GM18499 (cell line): ENCODE results near the gene USP6NL.
"Not testable (repeated sequence)": the region's sequence is repeated elsewhere in the genome, so short reads cannot be mapped to it uniquely, and the experiment has no call there.

Experiments
- ATAC-seq: cut with Tn5 transposase; IDR thresholded peaks from one replicate; pipeline ENCODE4 v1.9.1; 2021; ENCODE audit warnings: moderate number of reproducible peaks; ENCODE audit not compliant: insufficient read depth, unreplicated experiment

USP6NL gene

DNA sequence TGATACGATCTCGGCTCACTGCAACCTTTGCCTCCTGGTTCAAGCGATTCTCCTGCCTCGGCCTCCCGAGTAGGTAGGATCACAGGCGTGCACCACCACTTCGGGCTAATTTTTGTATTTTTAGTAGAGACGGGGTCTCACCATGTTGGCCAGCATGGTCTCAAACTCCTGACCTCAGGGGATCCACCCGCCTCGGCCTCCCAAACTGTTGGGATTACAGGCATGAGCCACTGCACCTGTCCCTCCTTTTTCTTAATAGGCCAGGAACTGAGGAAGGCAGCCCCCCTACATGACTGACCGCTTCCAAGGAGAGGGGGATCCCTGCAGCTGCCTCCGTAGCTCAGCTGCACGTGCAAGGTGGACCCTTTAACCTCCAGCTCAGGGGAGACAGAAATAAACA is 175.0 kb downstream of the USP6NL start:
- ATAC-seq: not testable (repeated sequence)

DNA sequence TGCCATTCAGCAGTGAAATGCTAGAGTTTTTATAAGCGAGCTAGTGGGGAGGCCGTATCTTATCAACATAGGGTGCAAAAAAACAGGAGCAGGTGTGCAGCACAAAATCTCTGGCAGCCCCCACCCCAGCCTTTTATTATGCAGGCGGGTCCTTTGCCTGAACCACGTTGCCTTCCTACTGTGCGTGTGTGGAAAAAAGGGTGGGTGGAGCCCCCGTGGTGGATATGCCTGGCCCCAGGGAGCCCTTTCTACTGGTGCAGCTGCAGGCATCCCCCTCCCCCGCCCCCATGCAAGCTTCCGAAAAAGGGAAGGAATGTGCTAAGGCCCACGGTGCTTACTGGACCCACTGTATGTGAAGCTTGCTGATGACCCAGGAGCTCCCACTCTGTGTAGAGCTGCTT is 175.9 kb downstream of the USP6NL start:
- ATAC-seq: no peak

DNA sequence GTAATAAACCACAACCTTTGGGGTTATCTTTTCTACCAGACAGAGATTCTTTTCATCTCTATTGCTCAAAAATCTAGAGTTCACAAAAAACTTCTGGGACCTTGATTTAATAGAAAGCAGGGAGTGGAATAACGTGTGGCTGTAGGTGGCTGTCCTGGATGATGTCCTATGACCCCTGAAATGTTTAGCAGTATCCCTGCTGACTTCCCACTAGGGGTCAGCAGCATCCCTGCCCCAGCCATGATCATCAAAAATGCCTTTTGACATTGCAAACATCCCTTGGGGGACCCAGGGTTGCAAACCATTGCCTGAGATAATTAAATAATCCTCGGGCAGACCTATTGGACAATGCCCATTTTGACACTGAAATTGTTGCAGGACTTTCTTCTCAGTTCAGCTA is 177.1 kb downstream of the USP6NL start:
- no peak for ATAC-seq

DNA sequence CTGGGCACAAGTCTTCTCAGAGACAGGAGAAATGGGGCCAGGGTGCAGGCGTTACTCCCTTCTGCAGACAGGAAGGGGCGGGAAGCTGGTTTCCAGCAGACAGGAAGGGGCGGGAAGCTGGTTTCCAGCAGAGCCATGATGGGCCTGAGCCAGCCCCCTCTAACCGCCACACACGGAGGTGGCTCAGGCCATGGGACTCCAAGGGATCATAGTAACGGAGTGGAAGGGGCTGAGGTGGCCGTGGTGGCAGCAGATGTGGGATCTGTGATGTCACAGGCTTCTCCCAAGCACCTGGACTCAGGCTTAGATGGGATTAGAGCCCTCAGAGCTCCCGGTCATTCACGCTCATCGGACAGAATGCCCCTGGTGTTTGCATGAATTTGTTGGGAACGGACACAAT is 177.8 kb downstream of the USP6NL start:
- ATAC-seq: no peak

DNA sequence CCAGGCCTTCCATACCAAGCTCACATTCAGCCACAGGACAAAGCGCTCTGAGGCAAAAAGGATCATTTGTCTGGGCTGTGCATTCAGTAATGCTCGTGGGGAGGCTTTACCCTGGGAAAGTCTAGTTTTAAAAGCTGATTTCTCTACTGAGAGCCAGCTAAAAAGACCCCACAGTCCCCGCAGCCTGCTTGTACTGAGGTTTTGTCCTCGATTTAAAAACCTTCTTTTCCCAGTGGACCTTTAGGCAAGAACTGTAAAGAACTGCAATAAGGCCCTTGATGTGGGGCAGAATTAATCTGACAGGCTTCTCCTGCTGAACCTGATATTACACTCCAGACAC is 180.3 kb downstream of the USP6NL start:
- no peak for ATAC-seq

DNA sequence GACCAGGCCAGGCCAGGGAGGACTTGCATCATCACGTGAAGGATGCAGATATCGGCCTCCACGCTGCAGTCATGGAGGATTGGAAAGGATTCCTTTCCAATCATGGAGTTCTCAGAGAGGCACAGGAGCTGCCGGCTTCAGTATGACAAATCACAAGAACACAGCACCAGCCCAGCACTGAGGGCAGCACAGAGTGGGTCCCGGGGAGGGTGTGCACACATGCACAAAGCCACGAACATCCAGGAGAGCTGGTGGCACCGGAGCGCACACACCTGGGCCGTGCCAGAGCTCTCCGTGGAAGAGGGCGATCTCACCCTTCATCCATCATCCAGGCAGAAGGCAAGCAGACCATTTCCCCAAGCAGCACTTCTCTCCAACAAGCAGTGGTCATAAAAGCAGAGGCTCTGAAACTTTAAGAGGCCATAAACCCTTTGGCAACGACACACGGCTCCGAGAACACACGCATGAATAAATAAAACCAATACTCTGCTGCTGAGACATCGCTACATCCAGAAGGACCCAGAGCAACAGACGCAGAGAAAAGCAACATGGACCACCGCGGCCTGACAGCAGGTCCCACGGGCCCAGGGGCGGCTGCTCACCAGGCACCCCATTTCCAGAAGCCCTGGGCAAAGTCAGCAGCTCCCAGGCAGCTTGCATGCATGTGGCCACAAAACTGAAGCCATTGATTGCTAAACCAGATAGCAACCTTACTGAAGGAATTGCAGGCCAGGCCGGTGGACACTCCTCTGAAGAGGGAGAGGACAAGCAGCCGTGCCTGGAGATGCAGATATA is 180.8 kb downstream of the USP6NL start:
- no peak for ATAC-seq

DNA sequence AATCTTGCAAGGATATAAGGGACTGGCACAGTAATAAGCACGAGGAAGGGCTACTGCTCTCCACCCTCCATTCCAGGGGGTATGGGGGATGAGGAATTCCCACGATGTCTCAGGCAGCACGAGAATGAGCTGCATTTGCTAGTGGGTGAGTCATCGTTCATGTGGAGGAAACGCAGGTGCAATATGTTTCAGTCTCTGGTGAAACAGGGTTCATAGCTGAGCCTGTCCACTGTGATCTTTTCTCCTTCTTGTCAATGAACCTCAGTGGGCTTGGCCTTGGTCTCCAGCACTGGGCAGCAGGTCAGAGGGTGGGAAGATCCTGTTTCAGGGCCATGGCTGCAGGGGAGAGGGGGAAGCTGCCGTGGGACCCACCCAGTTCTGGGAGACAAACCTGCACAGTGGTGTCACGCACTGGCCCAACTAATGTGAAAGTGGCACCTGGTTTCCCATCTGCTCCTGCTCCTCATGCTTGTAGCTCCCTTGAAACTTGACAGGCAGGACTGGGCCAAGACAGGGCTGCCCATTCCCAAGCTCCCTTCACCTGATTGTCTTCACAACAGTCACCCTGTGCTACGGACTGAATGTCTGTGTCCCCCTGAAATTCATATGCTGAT is 181.9 kb downstream of the USP6NL start:
- ATAC-seq: no peak

DNA sequence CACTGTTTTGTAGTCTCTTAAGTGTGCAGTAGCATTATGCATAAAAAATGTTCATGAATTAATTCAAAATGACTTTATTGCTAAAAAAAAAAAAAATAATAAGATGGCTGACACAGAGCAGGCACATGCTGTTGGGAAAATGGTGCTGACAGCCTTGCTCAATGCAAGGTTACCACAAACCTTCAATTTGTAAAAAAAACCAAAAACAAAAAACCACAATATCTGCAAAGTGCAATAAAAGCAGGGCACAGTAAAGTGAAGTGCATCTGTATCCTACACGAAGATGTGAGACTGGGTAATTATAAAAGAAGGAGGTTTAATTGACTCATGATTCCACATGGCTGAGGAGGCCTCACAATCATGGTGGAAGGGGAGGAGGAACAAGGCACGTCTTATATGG is 185.8 kb downstream of the USP6NL start:
- ATAC-seq: no peak

DNA sequence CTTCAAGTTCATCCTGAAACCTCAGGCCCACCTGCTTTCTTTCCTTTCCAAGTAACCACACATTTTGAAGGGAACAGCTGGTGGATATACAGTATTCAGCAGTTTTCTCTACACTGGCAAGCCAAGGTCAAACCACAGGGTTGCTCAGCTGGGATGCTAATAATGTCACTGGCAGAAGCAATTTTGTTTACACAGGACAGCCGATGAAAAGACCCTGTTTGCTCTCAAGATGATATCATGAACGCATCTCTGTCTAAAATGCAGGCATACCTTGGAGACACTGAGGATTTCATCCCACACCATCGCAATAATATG is 186.2 kb downstream of the USP6NL start:
- ATAC-seq: no peak

DNA sequence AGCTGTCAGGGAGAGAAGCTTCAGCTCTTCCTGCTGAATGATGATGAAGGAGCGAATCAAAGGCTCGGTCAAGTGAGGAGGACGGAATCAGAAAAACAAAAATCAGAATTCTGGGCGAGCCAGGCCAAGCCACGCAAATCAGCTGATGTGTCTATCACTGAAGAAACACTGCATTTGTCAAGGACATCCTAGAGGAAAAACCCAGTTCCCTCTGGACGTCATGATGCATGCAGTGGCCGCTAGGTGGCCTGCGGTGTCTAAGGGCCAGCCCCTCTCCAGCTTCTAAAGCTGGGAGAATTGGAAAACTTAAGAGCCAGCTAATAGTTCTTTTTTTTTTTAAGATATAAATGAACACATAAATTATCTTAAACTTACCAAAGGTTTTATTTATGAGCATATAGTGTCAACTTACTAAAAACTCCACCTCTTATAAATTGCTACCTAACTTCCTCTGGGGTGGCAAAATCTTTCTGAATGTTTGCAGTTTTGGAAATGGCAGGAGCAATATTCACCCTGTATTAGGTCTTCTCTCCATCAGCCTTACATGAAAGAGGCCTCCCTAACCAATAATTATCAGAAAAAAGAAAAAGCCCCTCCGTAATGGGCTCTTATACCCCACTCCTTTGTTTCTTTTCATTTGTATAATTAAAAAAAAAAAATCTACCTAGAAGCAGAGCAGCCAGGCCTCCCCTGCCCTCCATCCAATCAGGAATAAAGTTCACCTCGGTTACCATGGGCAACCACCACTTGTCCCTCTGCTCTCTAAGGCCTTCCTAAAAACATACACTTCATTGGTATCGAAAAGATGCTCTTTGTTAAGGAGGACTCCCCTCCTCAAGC is 186.8 kb downstream of the USP6NL start:
- ATAC-seq: no peak

DNA sequence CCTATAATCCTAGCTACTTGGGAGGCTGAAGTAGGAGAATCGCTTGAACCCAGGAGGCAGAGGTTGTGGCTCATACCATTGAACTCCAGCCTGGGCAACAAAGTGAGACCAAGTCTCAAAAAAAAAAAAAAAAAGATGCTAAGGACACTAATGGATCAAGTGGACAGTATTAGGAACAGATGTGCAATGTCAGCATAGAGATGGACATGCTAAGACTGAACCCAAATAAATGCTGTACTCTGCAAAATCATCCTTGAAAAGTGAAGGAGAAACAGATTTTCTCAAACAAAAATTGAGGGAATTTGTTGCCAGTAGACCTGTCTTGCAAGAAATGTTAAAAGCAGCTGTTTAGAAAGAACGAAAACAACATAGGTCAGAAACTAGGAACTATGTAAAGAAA is 194.5 kb downstream of the USP6NL start:
- ATAC-seq: no peak

DNA sequence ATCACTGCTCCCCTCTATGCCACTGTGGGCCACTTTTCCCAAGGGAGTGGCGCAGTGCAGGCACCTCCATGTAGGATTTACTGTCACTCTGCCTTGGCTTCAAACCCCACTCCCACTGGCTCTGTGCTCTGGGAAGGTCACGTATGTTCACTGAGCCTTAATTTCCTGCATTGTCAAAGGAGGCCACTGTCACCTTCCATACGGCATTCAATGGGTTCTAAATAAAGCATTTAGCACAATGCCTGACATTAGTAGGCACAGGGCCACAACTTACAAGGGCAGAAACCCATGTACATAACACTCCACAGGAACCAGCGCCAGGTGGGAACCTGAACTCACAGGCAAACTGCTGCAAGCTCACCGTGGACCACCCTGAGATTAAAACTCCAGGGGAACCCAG is 196.4 kb downstream of the USP6NL start:
- no peak for ATAC-seq

DNA sequence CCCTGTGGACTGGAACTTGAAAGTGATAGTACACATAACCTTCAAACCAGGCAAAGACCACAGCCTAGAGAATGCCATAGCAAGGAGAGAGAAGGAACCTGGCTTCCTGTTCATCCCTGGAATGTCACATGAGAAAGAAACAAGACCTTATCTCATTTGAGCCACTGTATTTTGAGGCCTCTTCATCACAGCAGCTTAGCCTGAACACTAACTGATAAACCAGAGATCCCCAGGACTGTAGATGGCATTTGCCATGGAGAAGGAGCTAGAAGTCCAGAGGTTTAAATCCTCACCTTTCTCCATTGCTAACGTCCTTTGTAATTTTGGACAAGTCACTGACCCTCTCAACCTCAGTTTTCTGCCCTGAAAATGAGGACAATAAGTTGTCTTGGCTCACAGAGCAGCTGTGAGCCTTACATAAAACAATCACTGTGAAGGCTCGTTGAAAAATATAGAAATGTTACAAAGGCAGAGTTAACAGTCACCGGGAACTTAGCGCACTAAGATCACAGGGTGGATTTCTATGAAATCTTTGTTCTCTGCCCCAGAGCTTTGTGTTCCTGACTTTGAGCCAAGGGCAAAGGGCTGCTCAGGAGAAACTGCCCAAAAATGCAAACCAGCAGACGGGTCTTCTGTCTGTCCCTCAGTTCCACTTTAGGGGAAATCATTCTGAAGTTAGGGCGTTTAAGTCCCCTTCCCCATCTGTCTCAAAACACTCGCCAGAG is 197.0 kb downstream of the USP6NL start:
- no peak for ATAC-seq

DNA sequence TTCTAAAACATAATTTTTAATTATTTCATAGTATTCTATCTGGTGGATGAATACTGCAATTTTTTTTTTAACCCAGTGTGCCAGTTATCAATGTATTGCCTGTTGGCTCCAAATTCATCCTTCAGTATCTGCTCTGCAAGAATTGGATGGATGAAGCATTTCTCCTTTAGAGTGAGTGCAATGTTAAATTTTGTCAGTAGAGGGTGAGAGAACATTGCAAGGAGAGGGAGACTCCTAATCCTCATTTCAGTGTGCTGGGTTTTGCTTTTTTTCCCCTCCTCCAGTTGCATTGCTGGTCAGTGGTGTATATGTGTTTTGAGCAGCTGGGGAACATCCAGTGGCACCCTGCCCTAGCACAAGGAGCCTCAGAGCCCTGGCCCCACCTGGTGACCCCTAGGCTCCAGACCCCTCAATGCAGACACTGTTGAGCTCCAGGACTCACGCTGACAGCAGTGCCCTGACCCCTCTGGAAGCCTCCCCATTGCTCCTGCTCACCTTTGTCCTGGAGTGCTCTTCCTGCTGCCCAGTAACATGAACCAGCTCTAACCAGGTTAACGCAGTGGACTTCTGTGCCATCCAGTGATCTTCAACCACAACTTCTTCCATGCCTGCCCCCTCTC is 199.4 kb downstream of the USP6NL start:
- no peak for ATAC-seq

DNA sequence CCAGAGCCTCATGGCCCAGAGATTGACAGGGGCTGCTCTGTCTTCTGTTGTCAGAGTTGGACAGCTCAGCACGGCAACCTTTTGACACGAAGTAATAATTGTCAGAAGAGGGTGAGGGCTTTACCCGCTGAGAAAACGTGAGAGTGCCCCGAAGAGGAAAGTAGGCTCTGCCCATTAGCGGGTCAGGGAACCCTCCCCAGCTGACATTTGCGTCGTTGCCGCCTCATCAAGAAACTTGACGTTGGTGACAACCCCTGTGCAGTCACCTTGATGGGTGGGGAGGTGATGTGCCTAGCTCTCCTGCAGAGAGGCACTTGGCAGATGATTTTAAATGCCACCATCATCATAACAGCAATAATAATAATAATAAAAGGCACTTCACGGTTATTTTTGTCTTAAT is 202.1 kb downstream of the USP6NL start:
- ATAC-seq: no peak

DNA sequence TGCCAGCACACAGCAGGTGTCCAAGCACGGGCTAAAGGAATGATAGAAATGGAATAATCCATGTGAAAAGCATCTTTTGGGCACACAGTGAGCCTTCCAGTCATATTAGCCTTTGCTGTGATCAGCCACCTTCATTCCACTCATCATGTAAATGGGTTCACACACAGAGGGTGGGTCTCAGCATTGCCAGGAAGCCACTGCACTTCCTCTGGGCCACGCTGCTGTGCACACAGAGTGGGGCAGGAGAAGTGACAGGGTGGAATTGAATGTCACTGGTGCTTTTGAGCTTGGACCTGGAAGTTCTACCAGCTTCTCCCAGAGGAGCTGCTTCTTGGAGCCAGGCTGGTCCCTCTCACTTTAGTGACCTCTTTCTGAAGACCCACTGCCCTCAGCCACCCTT is 203.5 kb downstream of the USP6NL start:
- ATAC-seq: no peak

DNA sequence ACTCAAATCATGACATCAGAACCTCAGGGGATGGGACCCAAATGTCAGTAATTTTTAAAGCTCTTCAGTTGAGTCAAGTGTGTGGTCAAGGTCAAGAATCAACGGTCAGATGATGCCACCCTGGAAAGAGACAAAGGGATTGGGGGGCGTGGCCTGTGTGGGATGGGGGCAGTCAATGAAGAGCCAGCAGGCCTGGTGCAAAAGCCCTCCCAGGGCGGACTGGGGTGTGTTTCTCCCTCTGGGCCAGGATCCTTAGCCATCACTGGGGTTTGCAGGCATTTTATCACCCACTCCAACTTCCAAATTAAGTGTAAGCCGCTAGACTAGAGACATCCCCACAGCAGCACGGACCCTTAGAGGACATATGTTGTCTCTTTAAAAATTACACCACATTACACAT is 204.7 kb downstream of the USP6NL start:
- no peak for ATAC-seq

DNA sequence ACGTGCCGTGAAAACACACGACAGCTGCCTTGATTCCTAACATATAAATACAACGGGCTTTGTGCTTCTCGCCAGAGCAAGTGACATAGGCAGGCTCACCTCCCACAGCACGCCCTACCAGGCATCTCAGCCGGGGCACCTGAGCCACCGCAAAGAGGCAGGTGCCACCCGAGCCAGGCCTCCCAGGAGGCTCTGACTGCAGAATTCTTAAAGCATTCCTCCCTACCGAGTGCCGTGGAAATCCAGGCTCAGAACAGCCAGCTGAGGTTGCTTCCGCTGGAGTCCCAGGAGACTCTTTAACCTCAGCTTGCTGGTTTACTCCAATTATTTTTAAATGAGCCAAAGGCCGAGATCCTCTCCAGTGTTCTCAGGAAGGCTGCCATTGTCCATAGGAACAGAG is 206.5 kb downstream of the USP6NL start:
- no peak for ATAC-seq
